GM23338 (cell line): Measurements from ENCODE around the gene MRPL22. TPM values are rescaled to one million over a fixed set of nuclear protein-coding genes. Genes with fewer than 3 reads are reported as not detected.

Experiments used
- ATAC-seq: fragments of 200-7000 bp; cut with Tn5 transposase; 3 replicates; pipeline ENCODE4 v1.9.1; 2020
- DNase-seq: peaks from one replicate; pipeline ENCODE4 v3.0.0-alpha.2; 2015; ENCODE audit warnings: low spot score
- H2AFZ ChIP-seq: fragments of 200-600 bp; sonication (generic); 2 replicates; pipeline ENCODE4 v1.8.0; 2016; ENCODE audit warnings: antibody characterized with exemption, mild to moderate bottlenecking, moderate library complexity
- H3F3A ChIP-seq: fragments of 200-600 bp; sonication (generic); replicated peaks from 2 replicates; pipeline ENCODE4 v1.8.0; 2017; ENCODE audit warnings: antibody characterized with exemption, mixed run types, low read depth
- H3K27ac ChIP-seq: fragments of 200-600 bp; sonication (generic); 2 replicates; pipeline ENCODE4 v1.6.1; 2016; ENCODE audit warnings: low read depth
- H3K27me3 ChIP-seq: fragments of 200-600 bp; sonication (generic); 2 replicates; pipeline ENCODE4 v1.8.0; 2016; ENCODE audit warnings: mild to moderate bottlenecking, mixed run types, moderate library complexity; ENCODE audit not compliant: insufficient read depth
- H3K36me3 ChIP-seq: fragments of 200-600 bp; sonication (generic); 2 replicates; pipeline ENCODE4 v1.8.0; 2016; ENCODE audit warnings: mild to moderate bottlenecking; ENCODE audit not compliant: insufficient read depth
- H3K4me1 ChIP-seq: fragments of 200-600 bp; sonication (generic); 2 replicates; pipeline ENCODE4 v1.8.0; 2016; ENCODE audit warnings: mild to moderate bottlenecking, moderate library complexity; ENCODE audit not compliant: insufficient read depth
- H3K4me2 ChIP-seq: fragments of 200-600 bp; sonication (generic); 2 replicates; pipeline ENCODE4 v1.7.1; 2017; ENCODE audit warnings: mixed run types
- H3K4me3 ChIP-seq: fragments of 200-600 bp; sonication (generic); 2 replicates; pipeline ENCODE4 v1.6.1; 2016; ENCODE audit warnings: mixed run types
- H3K79me2 ChIP-seq: fragments of 200-600 bp; sonication (generic); replicated peaks from 2 replicates; pipeline ENCODE4 v1.8.0; 2017; ENCODE audit warnings: mild to moderate bottlenecking; ENCODE audit not compliant: insufficient read depth
- H3K9me2 ChIP-seq: fragments of 200-600 bp; sonication (generic); 2 replicates; pipeline ENCODE4 v1.8.0; 2017; ENCODE audit not compliant: insufficient read depth
- H4K20me1 ChIP-seq: fragments of 200-600 bp; sonication (generic); replicated peaks from 2 replicates; pipeline ENCODE4 v1.8.0; 2017; ENCODE audit warnings: mild to moderate bottlenecking; ENCODE audit not compliant: insufficient read depth
- H3K27ac Mint-ChIP-seq: 2 replicates; pipeline ENCODE4 v1.8.0; 2020; ENCODE audit warnings: inconsistent platforms, mild to moderate bottlenecking, moderate library complexity, mixed read lengths
- H3K27me3 Mint-ChIP-seq: 3 replicates; pipeline ENCODE4 v1.8.0; 2022; ENCODE audit warnings: low read depth, mild to moderate bottlenecking, moderate library complexity, mixed read lengths, inconsistent platforms; ENCODE audit not compliant: insufficient read depth, poor library complexity
- H3K36me3 Mint-ChIP-seq: 3 replicates; pipeline ENCODE4 v1.8.0; 2021; ENCODE audit warnings: low read depth, mild to moderate bottlenecking, inconsistent platforms, moderate library complexity, mixed read lengths
- H3K4me1 Mint-ChIP-seq: 3 replicates; pipeline ENCODE4 v1.8.0; 2020; ENCODE audit warnings: mild to moderate bottlenecking, inconsistent platforms, mixed read lengths
- H3K4me3 Mint-ChIP-seq: 3 replicates; pipeline ENCODE4 v1.8.0; 2021; ENCODE audit warnings: moderate library complexity, mild to moderate bottlenecking, inconsistent platforms, mixed read lengths
- H3K9me3 Mint-ChIP-seq: 3 replicates; pipeline ENCODE4 v1.8.0; 2020; ENCODE audit warnings: moderate library complexity, mild to moderate bottlenecking, inconsistent platforms, mixed read lengths
- CREB1 ChIP-seq: fragments of 250-450 bp; sonication (Bioruptor Pico); IDR thresholded peaks from 2 replicates; pipeline ENCODE4 v1.5.0; 2020; ENCODE audit warnings: low read depth, mild to moderate bottlenecking, moderate library complexity
- CTCF ChIP-seq, 2 experiments: fragments of 200-600 bp in 1 of 2; sonication (generic) in 1 of 2; conservative IDR thresholded peaks; 2 replicates each; pipeline versions ENCODE4 v1.5.1 to v1.6.1; 2016 to 2017; ENCODE audit warnings: antibody characterized with exemption in 2 of 2, low read depth in 2 of 2, mild to moderate bottlenecking in 2 of 2, moderate library complexity in 1 of 2
- EZH2 ChIP-seq: fragments of 200-600 bp; sonication (generic); IDR thresholded peaks from one replicate; pipeline ENCODE4 v1.8.0; 2017; ENCODE audit warnings: antibody characterized with exemption, mild to moderate bottlenecking, low read depth; ENCODE audit not compliant: unreplicated experiment
- EZH2phosphoT487 ChIP-seq: fragments of 200-600 bp; sonication (generic); IDR thresholded peaks from one replicate; pipeline ENCODE4 v1.8.1; 2018; ENCODE audit warnings: antibody characterized with exemption; ENCODE audit not compliant: unreplicated experiment
- JUNB ChIP-seq: IDR thresholded peaks from one replicate; pipeline ENCODE4 v1.6.1; 2016; ENCODE audit warnings: antibody characterized with exemption; ENCODE audit not compliant: unreplicated experiment
- NANOG ChIP-seq: IDR thresholded peaks from 2 replicates; pipeline ENCODE4 v1.6.1; 2016; ENCODE audit warnings: antibody characterized with exemption, borderline replicate concordance
- POLR2AphosphoS5 ChIP-seq: IDR thresholded peaks from 2 replicates; pipeline ENCODE4 v1.6.1; 2016; ENCODE audit warnings: antibody characterized with exemption, low read depth
- STAT1 ChIP-seq: IDR thresholded peaks from one replicate; pipeline ENCODE4 v1.6.1; 2016; ENCODE audit warnings: antibody characterized with exemption; ENCODE audit not compliant: unreplicated experiment
- ZNF114 ChIP-seq: fragments of 250-450 bp; sonication (Bioruptor Pico); IDR thresholded peaks from 2 replicates; pipeline ENCODE4 v1.5.0; 2020; ENCODE audit warnings: mild to moderate bottlenecking, moderate library complexity
- ZNF331 ChIP-seq: fragments of 250-450 bp; sonication (Bioruptor Pico); IDR thresholded peaks from 2 replicates; pipeline ENCODE4 v1.5.0; 2020; ENCODE audit warnings: low read depth, mild to moderate bottlenecking, moderate library complexity
- polyA plus RNA-seq: library from polyadenylated mRNA; unstranded; fragments of >200 nt; fragmentation: Nextera tagmentation; extraction: Ambion mirVana; gene quantifications from 2 replicates; pipeline ENCODE4 v1.2.1, GENCODE V29; 2016
- total RNA-seq: library from RNA; depleted of rRNA; stranded (reverse); fragments of >200 nt; shearing (Covaris generic); gene quantifications from 2 replicates; pipeline ENCODE4 v1.2.3, GENCODE V29; 2014
- TF ChIP-seq, protein P1 (sequence below): IDR thresholded peaks from one replicate; pipeline ENCODE4 v1.6.1; 2018; ENCODE audit warnings: antibody characterized with exemption; ENCODE audit not compliant: unreplicated experiment
- TF ChIP-seq, protein P2 (sequence below): IDR thresholded peaks from 2 replicates; pipeline ENCODE4 v1.6.1; 2016; ENCODE audit warnings: antibody characterized with exemption
- TF ChIP-seq, protein P3 (sequence below): fragments of 250-450 bp; sonication (Bioruptor Pico); IDR thresholded peaks from 2 replicates; pipeline ENCODE4 v1.5.0; 2020; ENCODE audit warnings: mild to moderate bottlenecking, moderate library complexity

Gene MRPL22
- total and polyA plus RNA-seq, 2 experiments from 2014 or later: 32.1 to 256 TPM

DNA sequence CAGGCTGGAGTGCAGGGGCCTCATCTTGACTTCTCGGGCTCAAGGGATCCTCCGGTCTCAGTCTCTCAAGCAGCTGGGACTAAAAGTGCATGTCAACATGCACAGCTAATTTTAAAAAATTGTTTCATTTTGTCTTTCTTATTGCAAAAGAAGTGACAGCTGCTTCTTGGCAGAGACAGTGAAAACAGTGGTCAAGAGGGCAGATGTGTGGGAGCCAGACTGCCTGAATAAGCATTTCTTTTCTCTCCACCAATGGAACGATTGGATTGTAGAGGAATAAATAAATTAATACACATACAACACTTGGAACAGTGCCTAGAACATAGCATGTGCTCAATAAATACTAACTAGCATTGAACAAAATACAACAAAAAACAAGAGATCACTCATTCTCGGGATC is 45.3 kb downstream of the MRPL22 start:
- no peaks in the 10 kb centered on the region; the same call in 2 of the 3 replicates for H3K9me3 Mint-ChIP-seq
- no peaks in the 10 kb centered on the region for H3K79me2 ChIP-seq
- no peaks in the 10 kb centered on the region for H3K27me3 ChIP-seq
- no peaks in the 10 kb centered on the region for H3K36me3 ChIP-seq
- no peaks in the 10 kb centered on the region for H3F3A ChIP-seq
- H3K9me2 ChIP-seq: 0 out of 2 replicates have a peak, but pooled peaks cover 4% of the 10 kb centered on the region
- peaks cover 7% of the 10 kb centered on the region for H3K27me3 Mint-ChIP-seq
- no peak overlapping the region for H2AFZ ChIP-seq
- DNase-seq (no peak), ATAC-seq (no peak)
- no peak overlapping the region for H3K4me3 ChIP-seq
- no peak overlapping the region for H3K27ac ChIP-seq
- no peak for TF ChIP-seq POLR2AphosphoS5
- no peak for TF ChIP-seq EZH2
- TF ChIP-seq CTCF (conservative IDR thresholded peaks at IDR 0.05; ENCODE audit: low read depth in 2 of 2): no peak
- no peak for TF ChIP-seq NANOG
- TF ChIP-seq, protein P1, sequence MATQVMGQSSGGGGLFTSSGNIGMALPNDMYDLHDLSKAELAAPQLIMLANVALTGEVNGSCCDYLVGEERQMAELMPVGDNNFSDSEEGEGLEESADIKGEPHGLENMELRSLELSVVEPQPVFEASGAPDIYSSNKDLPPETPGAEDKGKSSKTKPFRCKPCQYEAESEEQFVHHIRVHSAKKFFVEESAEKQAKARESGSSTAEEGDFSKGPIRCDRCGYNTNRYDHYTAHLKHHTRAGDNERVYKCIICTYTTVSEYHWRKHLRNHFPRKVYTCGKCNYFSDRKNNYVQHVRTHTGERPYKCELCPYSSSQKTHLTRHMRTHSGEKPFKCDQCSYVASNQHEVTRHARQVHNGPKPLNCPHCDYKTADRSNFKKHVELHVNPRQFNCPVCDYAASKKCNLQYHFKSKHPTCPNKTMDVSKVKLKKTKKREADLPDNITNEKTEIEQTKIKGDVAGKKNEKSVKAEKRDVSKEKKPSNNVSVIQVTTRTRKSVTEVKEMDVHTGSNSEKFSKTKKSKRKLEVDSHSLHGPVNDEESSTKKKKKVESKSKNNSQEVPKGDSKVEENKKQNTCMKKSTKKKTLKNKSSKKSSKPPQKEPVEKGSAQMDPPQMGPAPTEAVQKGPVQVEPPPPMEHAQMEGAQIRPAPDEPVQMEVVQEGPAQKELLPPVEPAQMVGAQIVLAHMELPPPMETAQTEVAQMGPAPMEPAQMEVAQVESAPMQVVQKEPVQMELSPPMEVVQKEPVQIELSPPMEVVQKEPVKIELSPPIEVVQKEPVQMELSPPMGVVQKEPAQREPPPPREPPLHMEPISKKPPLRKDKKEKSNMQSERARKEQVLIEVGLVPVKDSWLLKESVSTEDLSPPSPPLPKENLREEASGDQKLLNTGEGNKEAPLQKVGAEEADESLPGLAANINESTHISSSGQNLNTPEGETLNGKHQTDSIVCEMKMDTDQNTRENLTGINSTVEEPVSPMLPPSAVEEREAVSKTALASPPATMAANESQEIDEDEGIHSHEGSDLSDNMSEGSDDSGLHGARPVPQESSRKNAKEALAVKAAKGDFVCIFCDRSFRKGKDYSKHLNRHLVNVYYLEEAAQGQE: no peak
- no peak for TF ChIP-seq JUNB
- TF ChIP-seq, protein P2, sequence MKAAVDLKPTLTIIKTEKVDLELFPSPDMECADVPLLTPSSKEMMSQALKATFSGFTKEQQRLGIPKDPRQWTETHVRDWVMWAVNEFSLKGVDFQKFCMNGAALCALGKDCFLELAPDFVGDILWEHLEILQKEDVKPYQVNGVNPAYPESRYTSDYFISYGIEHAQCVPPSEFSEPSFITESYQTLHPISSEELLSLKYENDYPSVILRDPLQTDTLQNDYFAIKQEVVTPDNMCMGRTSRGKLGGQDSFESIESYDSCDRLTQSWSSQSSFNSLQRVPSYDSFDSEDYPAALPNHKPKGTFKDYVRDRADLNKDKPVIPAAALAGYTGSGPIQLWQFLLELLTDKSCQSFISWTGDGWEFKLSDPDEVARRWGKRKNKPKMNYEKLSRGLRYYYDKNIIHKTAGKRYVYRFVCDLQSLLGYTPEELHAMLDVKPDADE: no peak
- TF ChIP-seq ZNF114 (CRISPR knock-in tag): no peak
- TF ChIP-seq, protein P3, sequence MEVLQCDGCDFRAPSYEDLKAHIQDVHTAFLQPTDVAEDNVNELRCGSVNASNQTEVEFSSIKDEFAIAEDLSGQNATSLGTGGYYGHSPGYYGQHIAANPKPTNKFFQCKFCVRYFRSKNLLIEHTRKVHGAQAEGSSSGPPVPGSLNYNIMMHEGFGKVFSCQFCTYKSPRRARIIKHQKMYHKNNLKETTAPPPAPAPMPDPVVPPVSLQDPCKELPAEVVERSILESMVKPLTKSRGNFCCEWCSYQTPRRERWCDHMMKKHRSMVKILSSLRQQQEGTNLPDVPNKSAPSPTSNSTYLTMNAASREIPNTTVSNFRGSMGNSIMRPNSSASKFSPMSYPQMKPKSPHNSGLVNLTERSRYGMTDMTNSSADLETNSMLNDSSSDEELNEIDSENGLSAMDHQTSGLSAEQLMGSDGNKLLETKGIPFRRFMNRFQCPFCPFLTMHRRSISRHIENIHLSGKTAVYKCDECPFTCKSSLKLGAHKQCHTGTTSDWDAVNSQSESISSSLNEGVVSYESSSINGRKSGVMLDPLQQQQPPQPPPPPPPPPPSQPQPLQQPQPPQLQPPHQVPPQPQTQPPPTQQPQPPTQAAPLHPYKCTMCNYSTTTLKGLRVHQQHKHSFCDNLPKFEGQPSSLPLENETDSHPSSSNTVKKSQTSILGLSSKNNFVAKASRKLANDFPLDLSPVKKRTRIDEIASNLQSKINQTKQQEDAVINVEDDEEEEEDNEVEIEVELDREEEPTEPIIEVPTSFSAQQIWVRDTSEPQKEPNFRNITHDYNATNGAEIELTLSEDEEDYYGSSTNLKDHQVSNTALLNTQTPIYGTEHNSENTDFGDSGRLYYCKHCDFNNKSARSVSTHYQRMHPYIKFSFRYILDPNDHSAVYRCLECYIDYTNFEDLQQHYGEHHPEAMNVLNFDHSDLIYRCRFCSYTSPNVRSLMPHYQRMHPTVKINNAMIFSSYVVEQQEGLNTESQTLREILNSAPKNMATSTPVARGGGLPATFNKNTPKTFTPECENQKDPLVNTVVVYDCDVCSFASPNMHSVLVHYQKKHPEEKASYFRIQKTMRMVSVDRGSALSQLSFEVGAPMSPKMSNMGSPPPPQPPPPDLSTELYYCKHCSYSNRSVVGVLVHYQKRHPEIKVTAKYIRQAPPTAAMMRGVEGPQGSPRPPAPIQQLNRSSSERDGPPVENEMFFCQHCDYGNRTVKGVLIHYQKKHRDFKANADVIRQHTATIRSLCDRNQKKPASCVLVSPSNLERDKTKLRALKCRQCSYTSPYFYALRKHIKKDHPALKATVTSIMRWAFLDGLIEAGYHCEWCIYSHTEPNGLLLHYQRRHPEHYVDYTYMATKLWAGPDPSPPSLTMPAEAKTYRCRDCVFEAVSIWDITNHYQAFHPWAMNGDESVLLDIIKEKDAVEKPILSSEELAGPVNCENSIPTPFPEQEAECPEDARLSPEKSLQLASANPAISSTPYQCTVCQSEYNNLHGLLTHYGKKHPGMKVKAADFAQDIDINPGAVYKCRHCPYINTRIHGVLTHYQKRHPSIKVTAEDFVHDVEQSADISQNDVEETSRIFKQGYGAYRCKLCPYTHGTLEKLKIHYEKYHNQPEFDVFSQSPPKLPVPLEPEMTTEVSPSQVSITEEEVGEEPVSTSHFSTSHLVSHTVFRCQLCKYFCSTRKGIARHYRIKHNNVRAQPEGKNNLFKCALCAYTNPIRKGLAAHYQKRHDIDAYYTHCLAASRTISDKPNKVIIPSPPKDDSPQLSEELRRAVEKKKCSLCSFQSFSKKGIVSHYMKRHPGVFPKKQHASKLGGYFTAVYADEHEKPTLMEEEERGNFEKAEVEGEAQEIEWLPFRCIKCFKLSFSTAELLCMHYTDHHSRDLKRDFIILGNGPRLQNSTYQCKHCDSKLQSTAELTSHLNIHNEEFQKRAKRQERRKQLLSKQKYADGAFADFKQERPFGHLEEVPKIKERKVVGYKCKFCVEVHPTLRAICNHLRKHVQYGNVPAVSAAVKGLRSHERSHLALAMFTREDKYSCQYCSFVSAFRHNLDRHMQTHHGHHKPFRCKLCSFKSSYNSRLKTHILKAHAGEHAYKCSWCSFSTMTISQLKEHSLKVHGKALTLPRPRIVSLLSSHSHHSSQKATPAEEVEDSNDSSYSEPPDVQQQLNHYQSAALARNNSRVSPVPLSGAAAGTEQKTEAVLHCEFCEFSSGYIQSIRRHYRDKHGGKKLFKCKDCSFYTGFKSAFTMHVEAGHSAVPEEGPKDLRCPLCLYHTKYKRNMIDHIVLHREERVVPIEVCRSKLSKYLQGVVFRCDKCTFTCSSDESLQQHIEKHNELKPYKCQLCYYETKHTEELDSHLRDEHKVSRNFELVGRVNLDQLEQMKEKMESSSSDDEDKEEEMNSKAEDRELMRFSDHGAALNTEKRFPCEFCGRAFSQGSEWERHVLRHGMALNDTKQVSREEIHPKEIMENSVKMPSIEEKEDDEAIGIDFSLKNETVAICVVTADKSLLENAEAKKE (CRISPR knock-in tag): no peak
- TF ChIP-seq ZNF331: no peak
- no peak for TF ChIP-seq CREB1
- TF ChIP-seq STAT1: no peak
- no peak for TF ChIP-seq EZH2phosphoT487
- H3K4me3 Mint-ChIP-seq: no peak overlapping the region
- H3K4me1 Mint-ChIP-seq: peaks cover 8% of the 10 kb centered on the region; the same call in 1 of the 3 replicates
- H3K4me2 ChIP-seq: no peak overlapping the region
- H3K36me3 Mint-ChIP-seq: peaks cover 5% of the 10 kb centered on the region
- H3K4me1 ChIP-seq: no peaks in the 10 kb centered on the region
- H4K20me1 ChIP-seq: no peaks in the 10 kb centered on the region
- no peak overlapping the region for H3K27ac Mint-ChIP-seq
